HTERT RPE-1 (cell line): ENCODE measurements around the gene PRSS27.

Experiments used
- in situ Hi-C: fragments of 300-500 bp; cut with MboI; formaldehyde crosslinking; loops from 4 replicates; pipeline ENCODE4 v1.14.3; 2020; ENCODE audit warnings: low sequenced_read_pairs

Gene PRSS27

DNA sequence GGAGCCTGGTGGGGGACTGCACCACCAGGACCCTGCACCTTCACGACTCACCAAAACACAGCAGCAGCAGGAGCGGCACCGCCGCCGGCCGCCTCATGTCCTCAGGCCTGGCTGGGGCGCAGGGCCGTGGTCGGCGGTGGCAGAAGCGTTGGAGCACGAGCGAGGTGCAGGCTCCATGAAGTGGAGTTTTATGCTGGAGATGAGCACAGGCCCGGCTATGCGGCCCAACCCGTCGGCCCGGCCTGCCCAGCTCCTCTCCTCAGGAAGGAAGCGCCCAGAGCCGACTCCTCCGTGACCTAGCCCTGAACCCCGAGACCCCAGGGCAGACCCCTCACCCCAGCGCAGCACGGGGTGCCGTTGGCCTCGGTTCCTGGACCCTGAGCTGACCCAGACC, at the start of gene PRSS27:
PRSS27 (minus strand) TSS at position 161 of the 394 bp plus-strand sequence; CDS start at position 97, 64 bp downstream.
- in situ Hi-C loops: no loop called here

DNA sequence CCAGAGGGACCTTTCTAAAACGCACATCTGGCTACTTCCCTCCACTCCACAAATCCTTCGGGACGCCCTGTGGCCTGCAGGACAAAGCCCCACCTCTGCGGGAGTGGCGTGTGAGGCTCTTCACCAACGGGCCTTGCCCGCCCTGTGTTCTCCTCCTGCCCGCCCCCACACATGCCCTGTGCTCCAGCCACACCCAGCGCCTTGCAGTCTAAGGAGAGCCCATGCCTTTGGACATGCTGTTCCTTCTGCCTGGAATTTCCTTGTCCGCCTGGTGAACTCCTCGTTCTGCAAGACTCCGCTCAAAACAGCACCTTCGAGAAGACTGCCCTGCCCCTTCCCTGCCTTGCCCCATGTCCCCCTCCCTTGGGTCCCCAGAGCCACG, 49.6 kb upstream of the PRSS27 start:
- in situ Hi-C loops: no loop called here

- in situ Hi-C loops: no loop called here
Measured at GRCh38 chr16:2769100-2769529, 49.1 kb upstream of the PRSS27 start.

DNA sequence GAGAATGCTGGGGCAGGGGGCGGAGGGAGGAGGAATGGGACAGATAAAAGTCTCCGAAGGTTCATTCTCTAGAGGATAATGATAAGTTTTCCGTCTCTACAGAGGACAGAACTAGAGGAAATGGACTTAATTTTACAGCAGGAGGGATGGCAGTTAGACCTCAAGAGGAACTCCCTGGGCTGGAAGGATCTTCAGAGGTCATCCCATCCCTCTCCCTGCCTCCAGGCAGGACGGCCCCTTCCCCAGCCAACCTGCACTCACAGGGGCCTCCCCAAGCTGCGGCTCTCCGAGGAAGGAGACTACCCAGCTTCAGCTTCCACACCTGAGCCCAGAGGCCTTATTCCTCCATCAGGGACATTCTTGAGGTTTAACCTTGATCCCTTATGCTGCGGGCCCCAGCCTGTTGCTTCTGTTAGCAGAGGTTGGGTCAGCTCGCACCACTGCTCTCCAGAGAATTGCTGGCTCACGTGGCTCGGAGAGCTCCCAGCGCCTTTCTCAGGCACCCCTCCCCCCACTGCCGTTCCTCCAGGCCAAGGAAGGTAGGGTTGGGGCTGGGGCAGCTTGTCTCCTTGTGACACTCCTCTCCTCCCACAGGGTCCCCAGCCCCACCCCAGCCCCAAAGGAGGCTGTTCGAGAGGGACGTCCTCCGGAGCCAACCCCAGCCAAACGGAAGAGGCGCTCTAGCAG, 48.5 kb upstream of the PRSS27 start:
- in situ Hi-C loops: no loop called here

DNA sequence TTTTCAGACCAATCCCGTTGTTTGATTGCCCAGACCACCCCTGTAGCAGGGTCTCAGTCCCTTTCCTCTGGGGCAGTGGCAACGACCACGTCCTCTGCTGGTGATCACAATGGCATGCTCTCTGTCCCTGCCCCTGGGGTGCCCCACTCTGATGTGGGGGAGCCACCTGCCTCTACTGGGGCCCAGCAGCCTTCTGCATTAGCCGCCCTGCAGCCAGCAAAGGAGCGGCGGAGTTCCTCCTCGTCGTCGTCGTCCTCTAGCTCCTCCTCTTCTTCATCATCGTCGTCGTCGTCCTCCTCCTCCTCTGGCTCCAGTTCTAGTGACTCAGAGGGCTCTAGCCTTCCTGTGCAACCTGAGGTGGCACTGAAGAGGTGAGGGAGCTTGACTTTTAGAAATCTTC, 47.9 kb upstream of the PRSS27 start:
- in situ Hi-C loops: no loop called here

- in situ Hi-C loops: no loop called here
Measured at GRCh38 chr16:2767140-2767731, 47.2 kb upstream of the PRSS27 start.

DNA sequence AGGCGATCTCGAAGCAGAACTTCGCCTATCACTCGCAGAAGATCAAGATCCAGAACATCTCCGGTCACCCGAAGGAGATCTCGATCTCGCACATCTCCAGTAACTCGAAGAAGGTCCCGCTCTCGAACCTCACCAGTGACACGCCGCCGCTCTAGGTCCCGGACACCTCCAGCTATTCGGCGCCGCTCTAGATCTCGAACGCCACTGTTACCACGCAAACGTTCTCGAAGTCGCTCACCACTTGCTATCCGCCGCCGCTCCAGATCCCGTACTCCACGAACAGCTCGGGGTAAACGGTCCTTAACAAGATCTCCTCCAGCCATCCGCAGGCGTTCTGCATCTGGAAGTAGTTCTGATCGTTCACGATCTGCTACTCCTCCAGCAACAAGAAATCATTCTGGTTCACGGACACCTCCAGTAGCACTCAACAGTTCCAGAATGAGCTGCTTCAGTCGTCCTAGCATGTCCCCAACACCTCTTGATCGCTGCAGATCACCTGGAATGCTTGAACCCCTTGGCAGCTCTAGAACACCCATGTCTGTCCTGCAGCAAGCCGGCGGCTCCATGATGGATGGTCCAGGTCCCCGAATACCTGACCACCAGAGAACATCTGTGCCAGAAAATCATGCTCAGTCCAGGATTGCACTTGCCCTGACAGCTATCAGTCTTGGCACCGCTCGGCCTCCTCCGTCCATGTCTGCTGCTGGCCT, 46.6 kb upstream of the PRSS27 start:
- in situ Hi-C loops: no loop called here

DNA sequence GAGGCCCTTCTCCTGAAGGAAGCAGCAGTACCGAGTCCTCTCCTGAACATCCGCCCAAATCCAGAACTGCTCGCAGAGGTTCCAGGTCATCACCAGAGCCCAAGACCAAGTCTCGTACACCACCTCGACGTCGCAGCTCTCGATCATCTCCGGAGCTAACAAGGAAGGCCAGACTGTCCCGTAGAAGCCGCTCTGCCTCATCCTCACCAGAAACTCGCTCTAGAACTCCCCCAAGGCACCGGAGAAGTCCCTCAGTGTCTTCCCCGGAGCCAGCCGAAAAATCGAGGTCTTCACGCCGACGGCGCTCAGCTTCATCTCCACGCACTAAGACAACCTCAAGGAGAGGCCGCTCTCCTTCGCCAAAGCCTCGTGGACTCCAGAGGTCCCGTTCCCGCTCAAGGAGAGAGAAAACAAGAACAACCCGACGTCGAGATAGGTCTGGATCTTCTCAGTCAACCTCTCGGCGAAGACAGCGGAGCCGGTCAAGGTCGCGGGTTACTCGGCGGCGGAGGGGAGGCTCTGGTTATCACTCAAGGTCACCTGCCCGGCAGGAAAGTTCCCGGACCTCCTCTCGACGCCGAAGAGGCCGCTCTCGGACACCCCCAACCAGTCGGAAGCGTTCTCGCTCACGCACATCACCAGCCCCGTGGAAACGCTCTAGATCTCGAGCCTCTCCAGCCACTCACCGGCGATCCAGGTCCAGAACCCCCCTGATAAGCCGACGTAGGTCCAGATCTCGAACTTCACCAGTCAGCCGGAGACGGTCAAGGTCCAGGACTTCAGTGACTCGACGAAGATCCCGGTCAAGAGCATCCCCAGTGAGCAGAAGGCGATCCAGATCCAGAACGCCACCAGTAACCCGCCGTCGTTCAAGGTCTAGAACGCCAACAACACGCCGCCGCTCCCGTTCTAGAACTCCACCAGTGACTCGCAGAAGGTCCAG, 45.7 kb upstream of the PRSS27 start:
- in situ Hi-C loops: no loop called here

- in situ Hi-C loops: no loop called here
Measured at GRCh38 chr16:2764718-2765117, 44.7 kb upstream of the PRSS27 start.

DNA sequence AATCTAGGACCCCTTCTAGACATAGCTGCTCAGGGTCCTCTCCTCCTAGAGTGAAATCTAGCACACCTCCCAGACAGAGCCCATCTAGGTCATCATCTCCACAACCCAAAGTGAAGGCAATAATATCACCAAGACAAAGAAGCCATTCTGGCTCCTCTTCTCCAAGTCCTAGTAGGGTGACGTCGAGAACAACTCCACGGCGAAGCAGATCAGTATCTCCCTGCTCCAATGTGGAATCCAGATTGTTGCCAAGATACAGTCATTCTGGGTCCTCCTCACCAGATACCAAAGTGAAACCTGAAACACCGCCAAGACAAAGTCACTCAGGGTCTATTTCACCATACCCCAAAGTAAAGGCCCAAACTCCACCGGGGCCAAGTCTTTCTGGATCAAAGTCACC, 43.1 kb upstream of the PRSS27 start:
- in situ Hi-C loops: no loop called here

DNA sequence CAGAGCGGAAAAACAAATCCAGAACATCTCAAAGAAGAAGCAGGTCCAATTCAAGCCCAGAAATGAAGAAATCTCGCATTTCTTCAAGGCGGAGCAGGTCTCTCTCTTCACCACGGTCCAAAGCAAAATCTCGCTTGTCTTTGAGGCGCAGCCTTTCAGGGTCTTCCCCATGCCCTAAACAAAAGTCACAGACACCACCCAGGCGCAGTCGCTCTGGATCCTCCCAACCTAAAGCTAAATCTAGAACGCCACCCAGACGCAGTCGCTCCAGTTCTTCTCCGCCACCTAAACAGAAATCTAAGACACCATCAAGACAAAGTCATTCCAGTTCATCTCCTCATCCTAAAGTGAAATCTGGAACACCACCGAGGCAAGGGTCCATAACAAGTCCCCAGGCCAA, 42.7 kb upstream of the PRSS27 start:
- in situ Hi-C loops: no loop called here

- in situ Hi-C loops: no loop called here
Measured at GRCh38 chr16:2761886-2762583, 42.0 kb upstream of the PRSS27 start.

DNA sequence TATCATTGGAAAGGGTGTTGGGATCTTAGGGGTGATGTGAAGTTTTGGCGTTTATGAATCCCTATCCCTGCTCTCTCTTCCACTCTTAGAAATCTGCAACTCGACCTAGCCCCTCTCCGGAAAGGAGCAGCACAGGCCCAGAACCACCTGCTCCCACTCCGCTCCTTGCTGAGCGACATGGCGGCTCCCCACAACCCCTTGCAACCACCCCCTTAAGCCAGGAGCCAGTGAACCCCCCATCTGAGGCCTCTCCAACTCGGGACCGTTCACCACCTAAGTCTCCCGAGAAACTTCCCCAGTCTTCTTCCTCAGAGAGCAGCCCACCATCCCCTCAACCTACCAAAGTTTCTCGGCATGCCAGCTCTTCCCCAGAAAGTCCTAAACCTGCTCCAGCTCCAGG, 41.4 kb upstream of the PRSS27 start:
- in situ Hi-C loops: no loop called here

- in situ Hi-C loops: no loop called here
Measured at GRCh38 chr16:2757344-2757743, 37.3 kb upstream of the PRSS27 start.

DNA sequence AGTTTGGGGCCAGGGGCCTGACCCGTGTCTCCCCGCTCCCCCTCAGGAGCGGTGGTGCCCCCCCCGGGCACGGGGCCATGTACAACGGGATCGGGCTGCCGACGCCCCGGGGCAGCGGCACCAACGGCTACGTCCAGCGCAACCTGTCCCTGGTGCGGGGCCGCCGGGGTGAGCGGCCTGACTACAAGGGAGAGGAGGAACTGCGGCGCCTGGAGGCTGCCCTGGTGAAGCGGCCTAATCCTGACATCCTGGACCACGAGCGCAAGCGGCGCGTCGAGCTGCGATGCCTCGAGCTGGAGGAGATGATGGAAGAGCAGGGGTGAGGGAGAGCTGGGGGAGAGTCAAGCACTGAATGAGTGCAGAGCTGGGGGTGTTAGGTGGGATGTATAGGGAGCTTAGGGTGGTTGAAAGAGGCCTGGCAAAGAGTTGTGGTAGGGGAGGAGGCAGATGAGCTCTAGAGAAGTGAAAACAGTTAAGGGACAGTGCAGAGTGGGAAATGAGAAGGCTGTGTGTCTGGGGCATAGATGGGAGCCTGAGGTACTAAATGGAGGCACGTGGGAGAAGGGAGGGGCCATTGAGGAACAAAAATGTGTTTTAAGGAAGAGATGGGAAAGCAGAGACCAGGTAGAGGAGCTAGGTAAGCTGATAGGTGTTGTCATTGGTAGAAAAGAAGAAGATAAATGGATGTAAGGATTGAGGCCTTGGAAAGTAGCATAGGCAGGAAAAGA, 36.4 kb upstream of the PRSS27 start:
- in situ Hi-C loops: no loop called here

DNA sequence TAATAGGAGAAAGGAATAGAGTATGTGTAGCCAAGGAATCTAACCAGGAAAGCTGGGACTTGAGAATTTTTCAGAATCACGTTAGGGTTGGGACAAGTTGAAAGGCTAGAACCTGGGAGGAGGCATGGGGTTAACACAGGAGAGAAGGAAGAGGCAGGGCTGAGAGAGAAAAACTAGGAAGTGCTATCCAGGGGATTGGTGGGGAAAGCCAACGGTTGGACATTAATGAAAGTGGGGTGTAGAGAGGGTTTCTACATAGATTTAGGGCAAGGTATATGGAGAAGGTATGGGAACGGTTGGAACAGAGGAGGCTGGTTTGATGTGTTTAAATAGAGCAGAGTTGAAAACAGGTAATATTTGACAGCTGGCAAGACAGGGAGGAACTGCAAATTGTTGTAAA, 35.1 kb upstream of the PRSS27 start:
- in situ Hi-C loops: no loop called here

DNA sequence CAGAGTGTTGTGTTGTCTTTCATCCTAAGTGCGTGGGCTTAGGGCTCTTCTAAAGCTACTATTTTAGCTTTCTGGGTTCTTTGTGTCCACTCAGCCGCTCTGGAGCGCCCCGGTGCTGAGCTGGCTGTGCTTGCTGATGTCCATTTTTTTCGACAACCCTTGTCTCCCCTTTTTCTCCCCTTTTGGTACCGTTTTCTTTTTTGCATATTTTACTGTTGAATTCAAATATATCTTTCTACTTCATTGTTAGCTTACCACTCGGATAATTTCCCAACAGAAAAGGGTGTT, 33.7 kb upstream of the PRSS27 start:
- in situ Hi-C loops: no loop called here

DNA sequence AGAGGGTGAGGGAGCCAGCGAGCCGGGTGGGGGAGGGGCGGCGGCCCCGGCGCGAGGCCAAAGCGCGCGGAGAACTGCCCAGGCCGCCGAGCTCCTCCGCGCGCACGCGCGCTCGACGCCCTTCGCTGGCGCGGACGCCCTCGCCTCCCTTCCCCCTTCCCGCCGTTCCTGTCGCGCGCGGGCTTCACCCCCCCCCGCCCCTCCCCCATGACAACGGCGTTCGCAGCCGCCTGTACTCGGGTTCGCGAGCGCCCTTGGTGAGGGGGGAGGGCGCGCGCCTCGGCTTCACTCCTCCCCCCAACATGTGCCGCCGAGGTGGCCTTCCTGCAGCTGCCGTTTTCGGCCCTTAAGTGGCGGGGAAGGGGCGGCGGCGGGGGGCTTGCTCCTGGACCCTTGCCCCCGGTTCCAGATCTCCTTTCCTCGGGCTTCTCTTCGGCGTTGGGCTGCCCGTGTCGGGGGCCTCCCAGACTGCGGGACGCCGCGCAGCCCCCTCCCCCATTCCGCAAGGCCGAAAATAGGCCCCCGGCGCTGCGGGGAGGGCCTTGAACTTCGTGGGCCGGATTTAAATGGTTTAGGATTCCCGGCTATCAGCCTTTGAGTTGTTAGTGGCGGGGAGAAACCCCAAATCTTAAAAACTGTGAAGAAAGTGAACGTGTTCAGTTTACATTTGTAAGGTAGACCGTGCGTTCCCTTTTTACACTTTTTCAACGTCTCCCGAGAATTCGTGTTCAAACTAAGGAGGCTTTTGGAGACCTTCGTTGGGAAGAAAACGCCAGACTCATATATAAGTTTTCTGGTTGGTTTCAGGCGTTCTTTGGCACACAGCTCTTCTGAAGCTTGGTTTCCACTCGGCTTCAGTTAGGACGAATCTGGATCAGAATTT, 33.1 kb upstream of the PRSS27 start:
- in situ Hi-C loops: no loop called here
